ENCODE results near the gene AFF1.

GRCh38 chr4:87005369-87005689, 70.5 kb downstream of the AFF1 start:
- TF ChIP-seq, protein P1, sequence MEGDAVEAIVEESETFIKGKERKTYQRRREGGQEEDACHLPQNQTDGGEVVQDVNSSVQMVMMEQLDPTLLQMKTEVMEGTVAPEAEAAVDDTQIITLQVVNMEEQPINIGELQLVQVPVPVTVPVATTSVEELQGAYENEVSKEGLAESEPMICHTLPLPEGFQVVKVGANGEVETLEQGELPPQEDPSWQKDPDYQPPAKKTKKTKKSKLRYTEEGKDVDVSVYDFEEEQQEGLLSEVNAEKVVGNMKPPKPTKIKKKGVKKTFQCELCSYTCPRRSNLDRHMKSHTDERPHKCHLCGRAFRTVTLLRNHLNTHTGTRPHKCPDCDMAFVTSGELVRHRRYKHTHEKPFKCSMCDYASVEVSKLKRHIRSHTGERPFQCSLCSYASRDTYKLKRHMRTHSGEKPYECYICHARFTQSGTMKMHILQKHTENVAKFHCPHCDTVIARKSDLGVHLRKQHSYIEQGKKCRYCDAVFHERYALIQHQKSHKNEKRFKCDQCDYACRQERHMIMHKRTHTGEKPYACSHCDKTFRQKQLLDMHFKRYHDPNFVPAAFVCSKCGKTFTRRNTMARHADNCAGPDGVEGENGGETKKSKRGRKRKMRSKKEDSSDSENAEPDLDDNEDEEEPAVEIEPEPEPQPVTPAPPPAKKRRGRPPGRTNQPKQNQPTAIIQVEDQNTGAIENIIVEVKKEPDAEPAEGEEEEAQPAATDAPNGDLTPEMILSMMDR (IDR thresholded peaks at IDR 0.05): no peak
- TF ChIP-seq POLR2A (IDR thresholded peaks at IDR 0.05): no peak

All from esophagus squamous epithelium (tissue), 4 donors.